Fibroblast of skin of left biceps (primary cell): ENCODE results near the gene KCTD3.

Experiments used
- DNase-seq, 2 experiments: peaks; one replicate each; pipeline ENCODE4 v3.0.0-alpha.2; 2013; ENCODE audit warnings: low read depth in 2 of 2

Gene KCTD3

DNA sequence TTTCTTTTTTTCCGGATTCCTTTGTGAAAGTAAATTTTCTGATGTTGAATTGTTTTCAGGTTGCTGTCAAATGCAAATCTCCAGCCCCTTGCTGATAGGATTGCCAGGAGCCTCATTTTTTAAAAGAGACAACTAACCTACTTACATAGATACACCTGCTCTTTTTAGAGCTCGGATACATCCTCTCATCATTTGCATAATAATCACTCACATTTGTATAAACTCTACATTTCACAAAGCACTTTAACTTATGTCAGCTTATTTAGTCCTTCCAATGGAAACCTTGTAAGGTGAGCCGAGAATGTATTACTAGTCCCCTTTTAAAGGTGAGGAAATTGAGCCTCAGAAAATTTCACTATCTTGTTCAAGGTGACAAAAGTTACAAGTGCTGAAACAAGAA lies 84.8 kb downstream of the KCTD3 start:
- DNase-seq, result no peak

DNA sequence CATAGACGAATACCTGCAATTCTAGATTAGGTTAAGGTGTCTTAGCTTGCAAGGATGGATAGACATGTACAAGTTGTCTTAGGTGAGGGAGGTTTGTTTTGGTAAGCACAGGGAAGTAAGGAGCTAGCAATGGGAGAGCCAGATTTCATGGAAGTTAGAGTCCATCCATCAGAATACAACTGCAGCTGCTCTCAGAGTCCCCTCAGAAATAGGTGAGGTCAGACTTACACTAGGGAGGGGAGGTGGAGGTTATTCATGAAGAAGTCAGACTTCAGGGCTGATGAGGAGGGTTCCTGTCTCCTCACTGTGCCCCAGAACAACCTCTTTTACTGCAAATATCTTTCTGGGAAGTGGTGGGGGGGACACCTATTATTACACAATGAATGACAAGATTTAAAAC lies 85.3 kb downstream of the KCTD3 start:
- DNase-seq, result no peak

DNA sequence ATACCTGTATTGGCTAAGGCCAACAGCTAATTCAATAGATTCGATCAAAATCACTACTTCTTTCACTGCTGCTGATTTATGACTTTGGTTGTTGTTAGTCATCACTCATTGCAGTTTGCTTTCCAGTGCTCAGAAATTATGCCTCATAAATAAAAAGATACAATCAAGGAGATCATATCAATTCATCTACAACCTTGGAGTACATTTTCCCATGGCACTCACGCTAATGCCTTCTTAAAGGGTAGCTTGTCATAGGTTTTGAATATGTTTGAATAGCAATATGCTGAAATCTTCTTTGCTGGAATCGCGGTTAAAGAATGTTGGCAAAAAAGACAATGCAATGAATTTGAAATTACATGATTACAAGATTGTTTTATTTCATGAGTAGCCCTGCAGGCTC lies 89.9 kb downstream of the KCTD3 start:
- no peak for DNase-seq

DNA sequence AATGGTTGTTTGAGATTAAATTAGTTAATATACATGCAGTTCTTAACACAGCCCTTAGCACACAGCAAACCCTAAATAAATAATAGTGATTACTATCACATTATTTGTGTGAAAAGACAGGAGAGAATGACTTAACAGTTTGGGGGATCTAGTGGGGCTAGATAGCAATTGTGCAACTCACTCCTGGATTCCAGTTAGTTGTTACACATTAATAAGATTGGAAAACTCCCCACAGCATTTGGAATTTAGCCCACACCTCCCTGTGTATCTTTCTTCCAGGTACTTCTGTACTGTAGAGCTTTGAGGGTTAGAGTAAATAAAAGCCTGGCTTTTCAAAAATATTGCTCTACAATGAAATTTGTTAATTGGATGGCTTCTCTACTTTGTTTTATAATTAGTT lies 93.2 kb downstream of the KCTD3 start:
- DNase-seq, result no peak

DNA sequence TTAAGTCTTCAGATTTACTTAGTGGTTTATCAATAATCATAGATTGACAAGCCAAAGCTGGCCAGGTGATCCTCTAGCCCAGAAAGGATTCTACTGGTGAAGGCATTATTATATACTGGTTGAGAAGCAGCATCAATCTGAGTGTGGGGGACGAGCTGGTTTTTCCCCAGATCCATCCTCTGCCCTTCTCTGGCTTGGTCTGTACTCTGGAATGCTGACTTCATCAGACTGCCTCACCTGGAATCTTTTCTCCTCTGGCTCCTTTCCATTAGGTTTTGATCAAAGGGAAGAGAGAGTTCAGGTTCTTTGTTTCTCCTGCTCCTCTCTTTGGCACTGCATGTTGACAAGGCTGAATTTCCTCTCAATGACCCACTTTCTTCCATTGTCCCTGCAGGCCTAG lies 93.9 kb downstream of the KCTD3 start:
- DNase-seq, result no peak

DNA sequence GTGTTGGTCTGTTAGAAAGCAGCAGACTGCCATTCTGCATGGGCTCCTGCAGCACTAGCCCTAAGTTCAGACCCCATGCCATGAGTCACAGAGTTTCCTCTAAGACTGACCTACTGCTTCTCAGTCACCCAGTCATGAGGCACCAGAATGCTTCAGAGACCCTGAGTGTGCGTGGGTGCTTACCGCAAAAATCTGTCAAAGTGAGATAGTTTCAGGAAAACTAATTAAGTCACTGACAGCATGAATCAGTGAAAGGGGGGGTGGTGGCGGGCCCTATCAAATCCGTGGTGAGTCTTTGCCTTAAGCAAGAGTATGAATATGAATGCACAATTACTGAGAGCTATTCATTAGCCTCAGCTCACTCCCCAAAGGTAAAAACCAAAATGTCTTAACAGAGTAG lies 98.1 kb downstream of the KCTD3 start:
- DNase-seq, result no peak

DNA sequence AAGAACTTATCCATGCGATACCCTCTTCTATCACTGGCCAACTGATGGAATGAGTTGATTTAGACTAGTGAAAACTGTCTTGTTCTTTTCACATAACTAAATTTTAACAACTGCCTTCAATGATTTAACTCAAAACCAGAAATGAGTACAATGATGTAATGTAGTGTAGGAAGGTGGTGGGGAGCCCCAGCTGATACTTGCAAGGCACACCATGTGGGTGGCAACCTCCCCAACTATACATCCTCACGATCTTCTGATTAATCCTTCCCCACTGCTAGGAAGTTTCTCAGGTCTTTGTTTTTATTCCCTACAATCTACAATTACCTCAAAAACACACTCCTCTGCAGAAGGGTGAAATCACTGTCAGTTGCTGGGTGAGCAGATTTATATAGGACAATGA lies 100.7 kb downstream of the KCTD3 start:
- no peak for DNase-seq

DNA sequence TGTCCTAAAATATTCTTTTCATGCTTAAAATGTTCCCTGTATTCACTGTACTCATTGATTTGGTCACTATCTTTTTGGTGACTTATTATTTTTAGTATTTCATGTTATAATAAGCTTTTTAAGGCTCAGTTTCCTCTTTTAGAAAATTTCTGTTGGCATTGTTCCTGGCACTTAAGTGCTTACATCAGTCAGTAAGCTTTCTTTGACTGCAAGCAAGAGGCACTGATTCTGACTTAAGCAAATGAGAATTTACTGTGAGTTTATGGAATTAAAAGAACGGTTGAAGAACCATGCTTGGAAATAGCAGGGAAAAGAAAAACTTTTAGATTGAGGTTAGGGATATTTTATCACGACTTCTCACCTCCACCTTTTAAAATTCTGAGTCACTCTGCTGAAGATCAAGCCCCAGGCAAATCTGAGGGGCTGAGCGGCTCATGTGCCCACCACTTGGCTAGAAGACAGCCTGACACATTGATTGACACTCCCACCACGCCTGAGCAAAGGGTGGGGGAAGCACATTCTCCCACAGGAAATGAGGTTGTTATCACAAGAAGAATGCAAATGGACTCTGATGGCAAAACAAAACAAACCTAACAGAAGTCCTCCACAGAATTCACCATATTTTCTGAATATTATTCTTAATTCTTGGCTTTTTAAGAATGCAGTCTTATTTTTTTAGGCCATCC lies 102.8 kb downstream of the KCTD3 start:
- DNase-seq, result no peak
